ENCODE data around the gene SERGEF. TPM values are rescaled to one million over a fixed set of nuclear protein-coding genes. Genes with fewer than 3 reads are reported as not detected.
A peak's percentile ranks its signal among the peaks of the same experiment; 100 is the strongest.
"Not testable (repeated sequence)": the region's sequence is repeated elsewhere in the genome, so short reads cannot be mapped to it uniquely, and the experiment has no call there.

SERGEF gene
- total and polyA plus RNA-seq, 2 experiments from 2014 or later, result 29.8 to 64.0 TPM

DNA sequence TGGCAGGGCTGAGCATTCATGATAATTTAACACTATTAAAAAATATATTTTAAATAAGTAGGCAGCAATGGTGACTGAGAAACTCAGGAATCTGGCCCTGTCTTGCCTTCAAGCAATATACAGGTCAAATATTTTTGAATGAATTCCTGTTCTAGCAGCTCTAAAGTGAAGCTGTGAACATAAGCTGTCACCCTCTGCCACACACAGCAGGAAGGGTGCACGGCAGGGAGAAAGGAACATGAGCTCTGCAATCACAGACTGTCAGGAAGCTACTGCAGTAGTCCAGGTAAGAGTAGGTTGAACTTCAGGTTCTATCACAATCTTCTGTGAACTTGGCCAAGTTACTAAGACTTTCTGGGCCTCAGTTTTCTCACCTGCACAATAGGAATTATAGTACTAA lies 114.8 kb downstream of the SERGEF start:
- TF ChIP-seq, protein P1, sequence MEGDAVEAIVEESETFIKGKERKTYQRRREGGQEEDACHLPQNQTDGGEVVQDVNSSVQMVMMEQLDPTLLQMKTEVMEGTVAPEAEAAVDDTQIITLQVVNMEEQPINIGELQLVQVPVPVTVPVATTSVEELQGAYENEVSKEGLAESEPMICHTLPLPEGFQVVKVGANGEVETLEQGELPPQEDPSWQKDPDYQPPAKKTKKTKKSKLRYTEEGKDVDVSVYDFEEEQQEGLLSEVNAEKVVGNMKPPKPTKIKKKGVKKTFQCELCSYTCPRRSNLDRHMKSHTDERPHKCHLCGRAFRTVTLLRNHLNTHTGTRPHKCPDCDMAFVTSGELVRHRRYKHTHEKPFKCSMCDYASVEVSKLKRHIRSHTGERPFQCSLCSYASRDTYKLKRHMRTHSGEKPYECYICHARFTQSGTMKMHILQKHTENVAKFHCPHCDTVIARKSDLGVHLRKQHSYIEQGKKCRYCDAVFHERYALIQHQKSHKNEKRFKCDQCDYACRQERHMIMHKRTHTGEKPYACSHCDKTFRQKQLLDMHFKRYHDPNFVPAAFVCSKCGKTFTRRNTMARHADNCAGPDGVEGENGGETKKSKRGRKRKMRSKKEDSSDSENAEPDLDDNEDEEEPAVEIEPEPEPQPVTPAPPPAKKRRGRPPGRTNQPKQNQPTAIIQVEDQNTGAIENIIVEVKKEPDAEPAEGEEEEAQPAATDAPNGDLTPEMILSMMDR (IDR thresholded peaks at IDR 0.05; ENCODE audit: low read depth, low read length), result no peak
- Histone ChIP-seq H3K4me1 (ENCODE audit: low read depth) (peaks cover 5% of the 10 kb centered on the region), H3K9me3 (ENCODE audit: low read depth) (no peaks in the 10 kb centered on the region), H3K4me3 (no peak overlapping the region), H3K36me3 (no peaks in the 10 kb centered on the region), H3K27me3 (no peaks in the 10 kb centered on the region), H3K27ac (no peak overlapping the region)
- no peak for DNase-seq (ENCODE audit: low read depth in 1 of 2, low spot score in 1 of 2)

DNA sequence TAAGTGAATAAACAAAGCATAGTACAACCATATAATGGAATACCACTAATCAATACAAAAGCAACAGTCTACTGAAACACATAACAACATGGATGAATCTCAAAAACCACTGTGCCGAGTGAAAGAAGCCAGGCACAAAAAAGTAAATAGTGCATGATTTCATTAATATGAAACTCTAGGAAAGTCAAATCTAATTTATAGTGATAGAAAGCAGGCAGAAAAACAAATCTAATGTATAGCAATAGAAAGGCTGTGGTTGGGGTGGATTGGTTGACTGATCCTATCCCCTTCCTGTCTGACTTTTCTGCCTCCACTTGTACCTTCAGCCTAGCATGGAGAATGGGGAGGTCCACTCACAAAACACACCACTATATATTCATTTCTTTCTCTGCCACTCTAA lies 115.4 kb downstream of the SERGEF start:
- Histone ChIP-seq H3K4me3 (no peak overlapping the region), H3K27ac (no peak overlapping the region), H3K27me3 (no peaks in the 10 kb centered on the region), H3K4me1 (ENCODE audit: low read depth) (peaks cover 5% of the 10 kb centered on the region), H3K9me3 (ENCODE audit: low read depth) (no peaks in the 10 kb centered on the region), H3K36me3 (no peaks in the 10 kb centered on the region)
- DNase-seq (ENCODE audit: low read depth in 1 of 2, low spot score in 1 of 2), result no peak
- TF ChIP-seq, protein P1 (IDR thresholded peaks at IDR 0.05; ENCODE audit: low read depth, low read length), result no peak

DNA sequence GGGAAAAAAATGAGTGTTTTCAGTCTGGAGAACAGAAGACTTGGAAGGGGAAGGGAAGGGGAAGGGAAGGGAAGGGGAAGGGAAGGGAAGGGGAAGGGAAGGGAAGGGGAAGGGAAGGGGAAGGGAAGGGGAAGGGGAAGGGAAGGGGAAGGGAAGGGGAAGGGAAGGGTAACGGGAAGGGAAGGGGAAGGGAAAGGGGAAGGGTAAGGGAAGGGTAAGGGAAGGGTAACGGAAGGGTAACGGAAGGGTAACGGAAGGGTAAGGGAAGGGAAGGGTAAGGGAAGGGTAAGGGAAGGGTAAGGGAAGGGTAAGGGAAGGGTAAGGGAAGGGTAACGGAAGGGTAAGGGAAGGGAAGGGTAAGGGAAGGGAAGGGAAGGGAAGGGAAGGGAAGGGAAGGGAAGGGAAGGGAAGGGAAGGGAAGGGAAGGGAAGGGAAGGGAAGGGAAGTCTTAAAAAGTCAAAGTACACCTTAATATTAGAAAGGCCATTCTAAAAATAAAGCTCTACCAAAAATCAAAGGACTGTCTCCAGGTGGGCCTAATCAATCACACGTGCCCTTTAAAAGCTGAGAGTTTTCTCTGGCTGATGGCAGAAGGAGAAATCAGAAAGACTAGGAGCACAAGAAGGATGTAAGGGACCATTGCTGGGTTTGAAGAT lies 116.2 kb downstream of the SERGEF start:
- not testable (repeated sequence) for H3K27me3 ChIP-seq; H3K9me3 ChIP-seq (ENCODE audit: low read depth); DNase-seq (ENCODE audit: low read depth in 1 of 2, low spot score in 1 of 2); H3K27ac ChIP-seq; H3K4me3 ChIP-seq; H3K36me3 ChIP-seq; H3K4me1 ChIP-seq (ENCODE audit: low read depth)

DNA sequence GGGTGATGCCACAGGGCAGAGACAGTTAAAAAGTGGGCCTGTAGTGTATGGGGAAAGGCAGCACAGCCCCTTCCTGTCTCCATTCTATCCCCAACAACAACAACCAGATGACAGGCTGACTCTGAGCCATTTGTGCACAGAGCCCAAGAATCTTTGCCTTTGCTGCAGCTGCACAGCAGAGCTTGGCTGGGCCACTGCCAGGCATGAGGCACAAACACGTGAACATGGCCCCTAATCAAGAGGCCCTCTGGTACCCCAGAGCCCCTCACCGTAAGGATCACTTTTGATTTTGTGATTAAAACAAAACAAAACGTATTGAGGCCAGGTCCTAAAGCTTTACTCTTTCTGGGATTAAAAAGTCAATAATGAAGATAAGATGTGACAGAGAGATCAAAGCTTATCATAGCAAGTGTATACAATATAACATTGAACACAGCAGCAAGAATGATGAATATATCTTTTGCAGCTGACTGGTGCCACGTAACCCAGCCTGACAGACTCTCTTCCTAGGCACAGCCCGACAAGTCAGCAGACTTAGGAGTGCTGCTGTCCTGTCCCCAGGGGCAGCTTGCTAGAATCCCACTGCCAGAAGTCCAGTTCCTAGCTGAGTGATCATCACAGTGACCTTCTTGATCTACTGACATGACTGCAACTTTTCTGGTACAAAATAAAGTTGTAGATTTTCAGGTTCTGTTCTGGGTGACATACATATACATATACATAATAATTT lies 117.8 kb downstream of the SERGEF start:
- H3K36me3 ChIP-seq, result no peaks in the 10 kb centered on the region
- peak in 1 of 2 donors; percentile 17 for DNase-seq (ENCODE audit: low read depth in 1 of 2, low spot score in 1 of 2)
- no peak overlapping the region for H3K27ac ChIP-seq
- H3K4me3 ChIP-seq, result no peak overlapping the region
- peaks cover 5% of the 10 kb centered on the region for H3K4me1 ChIP-seq (ENCODE audit: low read depth)
- TF ChIP-seq, protein P1 (IDR thresholded peaks at IDR 0.05; ENCODE audit: low read depth, low read length), result no peak
- no peaks in the 10 kb centered on the region for H3K27me3 ChIP-seq
- no peaks in the 10 kb centered on the region for H3K9me3 ChIP-seq (ENCODE audit: low read depth)

DNA sequence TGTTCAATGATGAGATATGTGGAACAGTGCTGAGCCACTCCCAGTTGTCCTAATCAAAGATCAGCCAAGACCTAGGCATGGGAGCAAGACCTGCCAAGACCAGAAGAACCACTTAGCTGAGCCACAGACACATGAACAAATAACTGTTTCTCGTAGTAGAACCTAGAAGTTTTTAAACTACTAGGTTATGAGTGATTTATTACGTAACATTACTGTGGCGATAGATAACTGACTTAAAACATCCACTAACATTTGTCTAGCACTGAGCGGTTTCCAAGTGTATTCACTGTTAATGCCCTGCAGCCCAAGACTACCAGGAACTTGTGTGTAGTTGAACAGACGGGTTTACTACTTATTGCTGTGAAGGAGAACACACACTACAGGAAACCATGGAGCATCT lies 120.4 kb downstream of the SERGEF start:
- DNase-seq (ENCODE audit: low read depth in 1 of 2, low spot score in 1 of 2), result no peak
- no peaks in the 10 kb centered on the region for H3K36me3 ChIP-seq
- H3K9me3 ChIP-seq (ENCODE audit: low read depth), result no peaks in the 10 kb centered on the region
- H3K4me3 ChIP-seq, result no peak overlapping the region
- no peaks in the 10 kb centered on the region for H3K27me3 ChIP-seq
- H3K27ac ChIP-seq, result no peak overlapping the region
- TF ChIP-seq, protein P1 (IDR thresholded peaks at IDR 0.05; ENCODE audit: low read depth, low read length), result no peak
- H3K4me1 ChIP-seq (ENCODE audit: low read depth), result no peaks in the 10 kb centered on the region

DNA sequence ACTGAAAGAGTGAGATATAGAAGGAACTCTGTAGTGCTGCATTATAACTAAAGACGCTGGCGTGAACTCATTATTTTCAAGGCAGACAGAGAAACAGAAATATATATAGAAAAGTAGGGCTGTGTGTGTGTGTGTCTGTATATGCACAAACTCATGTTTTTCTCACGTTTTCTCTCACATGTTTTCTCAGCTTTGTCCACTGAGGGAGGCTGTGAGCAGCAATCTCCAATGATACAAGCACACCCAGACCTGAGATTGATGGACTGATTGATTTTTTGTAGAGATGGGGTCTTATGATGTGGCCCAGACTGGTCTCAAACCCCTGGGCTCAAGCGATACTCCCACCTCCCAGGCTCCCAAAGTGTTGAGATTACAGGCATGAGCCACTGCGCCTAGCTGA lies 122.5 kb downstream of the SERGEF start:
- TF ChIP-seq, protein P1 (IDR thresholded peaks at IDR 0.05; ENCODE audit: low read depth, low read length), result peak; percentile 6
- no peak overlapping the region for H3K4me3 ChIP-seq
- no peak for DNase-seq (ENCODE audit: low read depth in 1 of 2, low spot score in 1 of 2)
- H3K9me3 ChIP-seq (ENCODE audit: low read depth), result no peaks in the 10 kb centered on the region
- H3K27me3 ChIP-seq, result no peaks in the 10 kb centered on the region
- no peaks in the 10 kb centered on the region for H3K4me1 ChIP-seq (ENCODE audit: low read depth)
- H3K27ac ChIP-seq, result no peak overlapping the region
- H3K36me3 ChIP-seq, result no peaks in the 10 kb centered on the region

Measured in cardiac muscle cell (in vitro differentiated cells and primary cell).